ENCODE data around the gene COPZ1.

- TF ChIP-seq POLR2A (IDR thresholded peaks at IDR 0.05) (no peak), CTCF (IDR thresholded peaks at IDR 0.05 in 8 of 11, conservative IDR thresholded peaks at IDR 0.05 in 3 of 11) (no peak), POLR2AphosphoS5 (IDR thresholded peaks at IDR 0.05) (no peak)
These were observed 68.8 kb downstream of the COPZ1 start for GRCh38 chr12:54393743-54394142.
